Measurements from ENCODE around the gene UPF3A.

Gene UPF3A

GRCh38 chr13:114279146-114279545 is 2.3 kb upstream of the UPF3A start:
- no peak for TF ChIP-seq CTCF (IDR thresholded peaks at IDR 0.05)
- H3K4me2 ChIP-seq (ENCODE audit: low read length), result no peak overlapping the region
- no peaks in the 10 kb centered on the region for H3K9me3 ChIP-seq (ENCODE audit: control insufficient read depth, low read length)
- no peak overlapping the region for H3K4me3 ChIP-seq (ENCODE audit: low read depth, low read length)
- no peaks in the 10 kb centered on the region for H3K27me3 ChIP-seq (ENCODE audit: control insufficient read depth, insufficient read depth, low read length)
- no peaks in the 10 kb centered on the region for H3K36me3 ChIP-seq (ENCODE audit: control insufficient read depth, insufficient read depth, low read length)
- H3K4me1 ChIP-seq, result peaks cover 3% of the 10 kb centered on the region
- H3K27ac ChIP-seq, result no peak overlapping the region
- H3K9ac ChIP-seq, result no peak overlapping the region
- H3K79me2 ChIP-seq, result no peaks in the 10 kb centered on the region
- H2AFZ ChIP-seq, result no peak overlapping the region

- H3K4me1 ChIP-seq, result peaks cover 3% of the 10 kb centered on the region
- peak overlapping the region; percentile 91 for H3K4me3 ChIP-seq (ENCODE audit: low read depth, low read length)
- no peaks in the 10 kb centered on the region for H3K9me3 ChIP-seq (ENCODE audit: control insufficient read depth, low read length)
- no peak overlapping the region for H3K4me2 ChIP-seq (ENCODE audit: low read length)
- H3K9ac ChIP-seq, result no peak overlapping the region
- H3K36me3 ChIP-seq (ENCODE audit: control insufficient read depth, insufficient read depth, low read length), result no peaks in the 10 kb centered on the region
- H3K79me2 ChIP-seq, result no peaks in the 10 kb centered on the region
- peak overlapping the region; percentile 96 for H3K27ac ChIP-seq
- H3K27me3 ChIP-seq (ENCODE audit: control insufficient read depth, insufficient read depth, low read length), result no peaks in the 10 kb centered on the region
- no peak for TF ChIP-seq CTCF (IDR thresholded peaks at IDR 0.05)
- no peak overlapping the region for H2AFZ ChIP-seq
Observed at GRCh38 chr13:114279758-114280355, 1.5 kb upstream of the UPF3A start.

- Histone ChIP-seq H3K4me1 (peaks cover 3% of the 10 kb centered on the region), H3K9ac (peak overlapping the region; percentile 29), H3K9me3 (ENCODE audit: control insufficient read depth, low read length) (no peaks in the 10 kb centered on the region), H3K4me2 (ENCODE audit: low read length) (peak overlapping the region; percentile 62), H2AFZ (peak overlapping the region; percentile 86), H3K79me2 (no peaks in the 10 kb centered on the region), H3K27me3 (ENCODE audit: control insufficient read depth, insufficient read depth, low read length) (no peaks in the 10 kb centered on the region), H3K36me3 (ENCODE audit: control insufficient read depth, insufficient read depth, low read length) (no peaks in the 10 kb centered on the region), H3K4me3 (ENCODE audit: low read depth, low read length) (peak overlapping the region; percentile 67), H3K27ac (peak overlapping the region; percentile 96)
- TF ChIP-seq CTCF (IDR thresholded peaks at IDR 0.05), result no peak
Observed at GRCh38 chr13:114282041-114282670, 755 bp downstream of the UPF3A start.

GRCh38 chr13:114283576-114283975 is 2.2 kb downstream of the UPF3A start:
- Histone ChIP-seq H3K27me3 (ENCODE audit: control insufficient read depth, insufficient read depth, low read length) (no peaks in the 10 kb centered on the region), H3K27ac (no peak overlapping the region), H3K9ac (no peak overlapping the region), H3K4me1 (peaks cover 3% of the 10 kb centered on the region), H3K79me2 (no peaks in the 10 kb centered on the region), H3K9me3 (ENCODE audit: control insufficient read depth, low read length) (no peaks in the 10 kb centered on the region), H3K36me3 (ENCODE audit: control insufficient read depth, insufficient read depth, low read length) (no peaks in the 10 kb centered on the region), H3K4me2 (ENCODE audit: low read length) (no peak overlapping the region), H3K4me3 (ENCODE audit: low read depth, low read length) (no peak overlapping the region), H2AFZ (no peak overlapping the region)
- TF ChIP-seq CTCF (IDR thresholded peaks at IDR 0.05), result no peak

- Histone ChIP-seq H2AFZ (no peak overlapping the region), H3K4me3 (ENCODE audit: low read depth, low read length) (no peak overlapping the region), H3K27me3 (ENCODE audit: control insufficient read depth, insufficient read depth, low read length) (no peaks in the 10 kb centered on the region), H3K36me3 (ENCODE audit: control insufficient read depth, insufficient read depth, low read length) (no peaks in the 10 kb centered on the region), H3K9me3 (ENCODE audit: control insufficient read depth, low read length) (no peaks in the 10 kb centered on the region), H3K4me1 (peaks cover 3% of the 10 kb centered on the region), H3K4me2 (ENCODE audit: low read length) (no peak overlapping the region), H3K9ac (no peak overlapping the region), H3K27ac (no peak overlapping the region), H3K79me2 (no peaks in the 10 kb centered on the region)
- TF ChIP-seq CTCF (IDR thresholded peaks at IDR 0.05), result no peak
Observed at GRCh38 chr13:114284680-114285079, 3.3 kb downstream of the UPF3A start.
